ENCODE data around the gene SLC1A6. TPM values are rescaled to one million over a fixed set of nuclear protein-coding genes. Genes with fewer than 3 reads are reported as not detected.

The SLC1A6 gene
- total and polyA plus RNA-seq, 4 donors, result not detected

GRCh38 chr19:14992780-14993179 lies 13.1 kb upstream of the SLC1A6 start:
- Histone ChIP-seq H3K9me3 (ENCODE audit: control insufficient read depth in 4 of 4, low read length in 3 of 4) (no peaks in the 10 kb centered on the region), H3K4me1 (ENCODE audit: control insufficient read depth in 4 of 4, insufficient read depth in 4 of 4, low read length in 3 of 4) (no peaks in the 10 kb centered on the region), H3K9ac (ENCODE audit: low read depth in 1 of 2, low read length in 2 of 2) (no peak overlapping the region), H3K27ac (ENCODE audit: low read depth in 1 of 2, low read length in 2 of 2) (no peak overlapping the region), H3K27me3 (ENCODE audit: control insufficient read depth in 4 of 4, insufficient read depth in 4 of 4, low read length in 3 of 4) (no peaks in the 10 kb centered on the region), H3K36me3 (ENCODE audit: control insufficient read depth in 4 of 4, insufficient read depth in 3 of 4, low read depth in 1 of 4, low read length in 3 of 4) (no peaks in the 10 kb centered on the region), H3K4me3 (ENCODE audit: low read depth in 1 of 3, low read length in 3 of 3) (no peak overlapping the region)
- no peak for DNase-seq (ENCODE audit: low spot score)
- TF ChIP-seq ZBTB33 (IDR thresholded peaks at IDR 0.05) (no peak), JUND (IDR thresholded peaks at IDR 0.05) (no peak), YY1 (IDR thresholded peaks at IDR 0.05) (no peak), EGR1 (IDR thresholded peaks at IDR 0.05; ENCODE audit: low read depth in 2 of 2) (no peak), TAF1 (conservative IDR thresholded peaks at IDR 0.05) (no peak), HNF4G (IDR thresholded peaks at IDR 0.05) (no peak), ATF3 (IDR thresholded peaks at IDR 0.05) (no peak), SP1 (IDR thresholded peaks at IDR 0.05) (no peak), RAD21 (IDR thresholded peaks at IDR 0.05) (no peak)
- TF ChIP-seq, protein P1, sequence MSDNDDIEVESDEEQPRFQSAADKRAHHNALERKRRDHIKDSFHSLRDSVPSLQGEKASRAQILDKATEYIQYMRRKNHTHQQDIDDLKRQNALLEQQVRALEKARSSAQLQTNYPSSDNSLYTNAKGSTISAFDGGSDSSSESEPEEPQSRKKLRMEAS (IDR thresholded peaks at IDR 0.05), result no peak
- TF ChIP-seq, protein P2, sequence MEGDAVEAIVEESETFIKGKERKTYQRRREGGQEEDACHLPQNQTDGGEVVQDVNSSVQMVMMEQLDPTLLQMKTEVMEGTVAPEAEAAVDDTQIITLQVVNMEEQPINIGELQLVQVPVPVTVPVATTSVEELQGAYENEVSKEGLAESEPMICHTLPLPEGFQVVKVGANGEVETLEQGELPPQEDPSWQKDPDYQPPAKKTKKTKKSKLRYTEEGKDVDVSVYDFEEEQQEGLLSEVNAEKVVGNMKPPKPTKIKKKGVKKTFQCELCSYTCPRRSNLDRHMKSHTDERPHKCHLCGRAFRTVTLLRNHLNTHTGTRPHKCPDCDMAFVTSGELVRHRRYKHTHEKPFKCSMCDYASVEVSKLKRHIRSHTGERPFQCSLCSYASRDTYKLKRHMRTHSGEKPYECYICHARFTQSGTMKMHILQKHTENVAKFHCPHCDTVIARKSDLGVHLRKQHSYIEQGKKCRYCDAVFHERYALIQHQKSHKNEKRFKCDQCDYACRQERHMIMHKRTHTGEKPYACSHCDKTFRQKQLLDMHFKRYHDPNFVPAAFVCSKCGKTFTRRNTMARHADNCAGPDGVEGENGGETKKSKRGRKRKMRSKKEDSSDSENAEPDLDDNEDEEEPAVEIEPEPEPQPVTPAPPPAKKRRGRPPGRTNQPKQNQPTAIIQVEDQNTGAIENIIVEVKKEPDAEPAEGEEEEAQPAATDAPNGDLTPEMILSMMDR (IDR thresholded peaks at IDR 0.05; ENCODE audit: low read depth, low read length, missing input control), result no peak
- TF ChIP-seq, protein P3, sequence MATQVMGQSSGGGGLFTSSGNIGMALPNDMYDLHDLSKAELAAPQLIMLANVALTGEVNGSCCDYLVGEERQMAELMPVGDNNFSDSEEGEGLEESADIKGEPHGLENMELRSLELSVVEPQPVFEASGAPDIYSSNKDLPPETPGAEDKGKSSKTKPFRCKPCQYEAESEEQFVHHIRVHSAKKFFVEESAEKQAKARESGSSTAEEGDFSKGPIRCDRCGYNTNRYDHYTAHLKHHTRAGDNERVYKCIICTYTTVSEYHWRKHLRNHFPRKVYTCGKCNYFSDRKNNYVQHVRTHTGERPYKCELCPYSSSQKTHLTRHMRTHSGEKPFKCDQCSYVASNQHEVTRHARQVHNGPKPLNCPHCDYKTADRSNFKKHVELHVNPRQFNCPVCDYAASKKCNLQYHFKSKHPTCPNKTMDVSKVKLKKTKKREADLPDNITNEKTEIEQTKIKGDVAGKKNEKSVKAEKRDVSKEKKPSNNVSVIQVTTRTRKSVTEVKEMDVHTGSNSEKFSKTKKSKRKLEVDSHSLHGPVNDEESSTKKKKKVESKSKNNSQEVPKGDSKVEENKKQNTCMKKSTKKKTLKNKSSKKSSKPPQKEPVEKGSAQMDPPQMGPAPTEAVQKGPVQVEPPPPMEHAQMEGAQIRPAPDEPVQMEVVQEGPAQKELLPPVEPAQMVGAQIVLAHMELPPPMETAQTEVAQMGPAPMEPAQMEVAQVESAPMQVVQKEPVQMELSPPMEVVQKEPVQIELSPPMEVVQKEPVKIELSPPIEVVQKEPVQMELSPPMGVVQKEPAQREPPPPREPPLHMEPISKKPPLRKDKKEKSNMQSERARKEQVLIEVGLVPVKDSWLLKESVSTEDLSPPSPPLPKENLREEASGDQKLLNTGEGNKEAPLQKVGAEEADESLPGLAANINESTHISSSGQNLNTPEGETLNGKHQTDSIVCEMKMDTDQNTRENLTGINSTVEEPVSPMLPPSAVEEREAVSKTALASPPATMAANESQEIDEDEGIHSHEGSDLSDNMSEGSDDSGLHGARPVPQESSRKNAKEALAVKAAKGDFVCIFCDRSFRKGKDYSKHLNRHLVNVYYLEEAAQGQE (IDR thresholded peaks at IDR 0.05), result no peak
- WGBS, result 61% methylated on average over 11 of the region's 11 CpGs

DNA sequence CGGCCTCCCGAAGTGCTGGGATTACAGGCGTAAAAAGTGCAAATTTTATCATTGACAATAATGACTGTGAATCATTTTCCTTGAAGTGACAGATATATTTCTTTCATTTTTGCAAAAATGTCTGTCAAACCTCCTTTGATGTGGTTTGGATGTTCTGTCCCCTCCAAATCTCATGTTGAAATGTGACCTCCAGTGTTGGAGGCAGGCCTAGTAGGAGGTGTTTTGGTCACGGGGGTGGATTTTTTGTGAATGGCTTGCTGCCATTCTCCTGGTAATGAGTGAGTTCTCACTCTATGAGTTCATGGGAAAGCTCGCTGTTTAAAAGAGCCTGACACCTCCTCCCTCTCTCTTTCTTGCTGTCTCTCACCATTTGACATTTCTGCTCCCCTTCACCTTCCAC lies 5.5 kb upstream of the SLC1A6 start:
- Histone ChIP-seq H3K27ac (ENCODE audit: low read depth in 1 of 2, low read length in 2 of 2) (no peak overlapping the region), H3K9ac (ENCODE audit: low read depth in 1 of 2, low read length in 2 of 2) (no peak overlapping the region), H3K27me3 (ENCODE audit: control insufficient read depth in 4 of 4, insufficient read depth in 4 of 4, low read length in 3 of 4) (peaks cover 0 to 7% (median 0%) of the 10 kb centered on the region in 4 donors), H3K9me3 (ENCODE audit: control insufficient read depth in 4 of 4, low read length in 3 of 4) (no peaks in the 10 kb centered on the region), H3K4me3 (ENCODE audit: low read depth in 1 of 3, low read length in 3 of 3) (no peak overlapping the region), H3K4me1 (ENCODE audit: control insufficient read depth in 4 of 4, insufficient read depth in 4 of 4, low read length in 3 of 4) (no peaks in the 10 kb centered on the region), H3K36me3 (ENCODE audit: control insufficient read depth in 4 of 4, insufficient read depth in 3 of 4, low read depth in 1 of 4, low read length in 3 of 4) (no peaks in the 10 kb centered on the region)
- 72% methylated on average over 5 of the region's 5 CpGs for WGBS
- DNase-seq (ENCODE audit: low spot score), result no peak
- TF ChIP-seq FOXA1 (IDR thresholded peaks at IDR 0.05) (no peak), SP1 (IDR thresholded peaks at IDR 0.05) (no peak), FOXA2 (IDR thresholded peaks at IDR 0.05) (no peak), NR2F2 (IDR thresholded peaks at IDR 0.05) (no peak), ZBTB33 (IDR thresholded peaks at IDR 0.05) (no peak), RXRA (IDR thresholded peaks at IDR 0.05) (no peak), ATF3 (IDR thresholded peaks at IDR 0.05) (no peak), YY1 (IDR thresholded peaks at IDR 0.05) (no peak), GABPA (IDR thresholded peaks at IDR 0.05 in 1 of 2, conservative IDR thresholded peaks at IDR 0.05 in 1 of 2) (no peak), JUND (IDR thresholded peaks at IDR 0.05) (no peak), HNF4G (IDR thresholded peaks at IDR 0.05) (no peak), RAD21 (IDR thresholded peaks at IDR 0.05) (no peak)
- TF ChIP-seq, protein P1 (IDR thresholded peaks at IDR 0.05), result no peak
- TF ChIP-seq, protein P3 (IDR thresholded peaks at IDR 0.05), result no peak
